Measurements from ENCODE around the gene NCKAP5. TPM values are rescaled to one million over a fixed set of nuclear protein-coding genes. Genes with fewer than 3 reads are reported as not detected.

Gene NCKAP5
- total RNA-seq, 1 donor from 2014 or later, result not detected

DNA sequence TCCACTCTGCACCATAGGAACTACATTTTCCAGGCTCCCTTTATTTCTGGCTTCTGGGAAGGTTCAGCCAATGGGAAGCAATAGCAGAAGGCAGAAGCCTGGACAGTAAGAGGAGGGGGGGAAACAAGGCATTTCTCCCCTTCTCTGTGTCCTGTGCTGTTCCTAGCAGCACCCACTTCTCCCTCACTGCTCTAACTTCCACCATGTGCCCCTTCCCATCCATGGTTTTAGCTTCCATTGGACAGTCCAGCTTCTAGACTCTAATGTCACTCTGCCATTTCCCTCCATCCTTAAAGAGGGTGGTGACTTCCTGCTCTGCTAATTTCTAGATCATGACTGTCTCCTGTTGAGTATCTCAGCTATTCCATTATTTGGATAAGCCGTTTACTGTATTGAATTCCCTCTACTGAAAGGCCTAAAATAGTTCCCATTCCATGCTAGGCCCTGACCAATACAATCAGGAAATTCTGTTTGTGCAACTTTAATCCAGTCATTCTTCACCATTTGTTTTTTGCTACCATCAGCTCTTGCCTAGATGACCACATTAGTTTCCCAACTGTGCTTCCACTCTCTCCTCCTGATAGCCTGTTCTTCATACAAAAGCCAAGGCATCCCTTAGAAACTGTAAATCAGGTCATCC lies 877.5 kb downstream of the NCKAP5 start:
- intact Hi-C loops (cut with micrococcal nuclease), result no loop called here

DNA sequence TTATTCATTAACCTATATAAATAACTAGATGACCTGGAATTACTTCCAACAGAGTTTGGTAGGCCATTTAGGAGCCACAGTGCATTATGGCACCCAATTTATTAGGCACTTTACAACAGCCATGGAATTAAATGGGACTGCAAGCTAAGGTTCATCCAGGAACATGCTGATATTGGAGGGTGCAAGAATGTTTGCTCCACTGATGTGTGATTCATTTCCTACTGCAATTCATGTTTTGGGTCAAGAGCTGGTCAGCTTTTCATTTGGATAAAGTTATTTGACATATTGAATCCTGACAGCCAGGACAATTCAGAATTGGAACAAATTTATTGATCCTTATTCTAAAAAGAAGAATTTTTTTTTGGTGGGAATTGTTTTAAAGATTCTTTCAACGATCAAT lies 886.5 kb downstream of the NCKAP5 start:
- intact Hi-C loops (cut with micrococcal nuclease), result no loop called here

DNA sequence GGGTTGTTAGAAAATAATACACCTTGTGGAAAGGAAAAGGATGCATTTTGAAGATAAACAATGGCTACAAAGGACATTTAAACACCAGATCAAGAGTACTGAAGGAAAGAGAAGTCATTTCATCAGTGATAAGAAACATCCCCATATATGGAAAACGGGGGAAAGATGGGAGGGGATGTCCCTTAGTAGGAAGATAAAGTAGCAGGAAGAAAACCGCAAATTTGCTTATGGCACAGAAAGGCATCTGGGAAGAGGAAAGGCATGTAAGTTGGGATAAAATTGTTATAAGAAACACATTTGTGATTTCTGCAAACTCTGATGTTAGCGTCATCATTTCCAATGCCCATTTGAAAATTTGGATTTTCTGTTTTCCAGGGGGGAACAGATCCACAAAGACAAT lies 887.7 kb downstream of the NCKAP5 start:
- intact Hi-C loops (cut with micrococcal nuclease), result no loop called here

DNA sequence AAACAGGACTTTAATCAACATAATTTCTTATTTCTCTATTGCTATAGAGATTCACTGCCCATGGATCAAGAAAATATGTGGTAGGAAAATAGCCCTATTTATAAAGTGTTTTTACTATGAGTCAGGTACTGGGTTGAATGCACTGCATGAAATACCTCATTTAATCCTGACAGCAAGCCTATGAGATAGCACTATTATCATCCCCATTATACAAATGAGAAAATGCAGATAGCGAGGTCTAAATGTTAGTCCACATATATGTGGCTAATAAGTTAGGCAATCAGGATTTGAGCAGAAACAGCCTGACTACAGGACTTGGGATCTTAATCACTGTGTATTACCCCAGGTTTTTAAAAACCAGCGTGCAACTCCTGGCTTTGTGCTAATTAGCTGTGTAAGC lies 889.8 kb downstream of the NCKAP5 start:
- intact Hi-C loops (cut with micrococcal nuclease), result loop anchor here (10.0 kb wide), 1 partner anchor 496 kb away; no protein-coding TSS in a partner anchor

DNA sequence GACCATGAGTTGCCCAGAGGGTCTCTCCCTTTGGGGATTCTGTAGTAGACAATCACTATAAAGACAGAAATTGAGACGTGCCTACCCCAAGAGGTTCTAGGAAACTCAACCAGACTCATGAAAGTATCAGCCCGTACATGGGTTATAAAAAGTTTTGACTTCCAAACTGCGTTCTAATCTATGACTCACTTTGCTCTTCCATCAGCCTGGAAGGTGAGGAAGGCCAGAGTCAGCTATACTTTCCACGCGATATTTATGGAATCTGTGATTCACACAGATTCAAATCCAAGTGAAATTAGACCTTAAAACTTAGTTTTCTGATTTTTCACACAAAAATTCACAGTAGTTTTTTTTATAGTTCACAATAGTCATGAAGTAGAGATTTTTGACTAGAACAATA lies 890.6 kb downstream of the NCKAP5 start:
- intact Hi-C loops (cut with micrococcal nuclease), result loop anchor here (10.0 kb wide), 1 partner anchor 497 kb away; no protein-coding TSS in a partner anchor

DNA sequence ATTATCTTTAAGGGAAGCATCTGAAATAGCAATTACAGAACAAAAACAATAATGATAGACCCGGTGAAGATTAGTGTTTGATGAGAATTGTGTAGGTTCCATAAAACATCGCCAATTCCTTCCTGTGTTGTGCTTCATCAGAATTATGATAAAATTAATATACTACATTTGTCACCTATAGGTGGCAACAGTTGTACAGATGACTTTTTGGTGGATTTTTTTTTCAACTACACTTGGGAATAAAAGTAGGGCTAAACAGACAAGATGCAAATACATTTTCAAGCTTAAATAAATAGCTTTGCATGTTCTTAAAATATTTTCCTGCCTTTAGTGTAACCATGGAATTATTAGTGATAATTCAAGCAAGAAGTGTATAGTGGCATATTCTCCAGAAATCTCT lies 891.3 kb downstream of the NCKAP5 start:
- intact Hi-C loops (cut with micrococcal nuclease), result loop anchor here (10.0 kb wide), 1 partner anchor 498 kb away; no protein-coding TSS in a partner anchor

DNA sequence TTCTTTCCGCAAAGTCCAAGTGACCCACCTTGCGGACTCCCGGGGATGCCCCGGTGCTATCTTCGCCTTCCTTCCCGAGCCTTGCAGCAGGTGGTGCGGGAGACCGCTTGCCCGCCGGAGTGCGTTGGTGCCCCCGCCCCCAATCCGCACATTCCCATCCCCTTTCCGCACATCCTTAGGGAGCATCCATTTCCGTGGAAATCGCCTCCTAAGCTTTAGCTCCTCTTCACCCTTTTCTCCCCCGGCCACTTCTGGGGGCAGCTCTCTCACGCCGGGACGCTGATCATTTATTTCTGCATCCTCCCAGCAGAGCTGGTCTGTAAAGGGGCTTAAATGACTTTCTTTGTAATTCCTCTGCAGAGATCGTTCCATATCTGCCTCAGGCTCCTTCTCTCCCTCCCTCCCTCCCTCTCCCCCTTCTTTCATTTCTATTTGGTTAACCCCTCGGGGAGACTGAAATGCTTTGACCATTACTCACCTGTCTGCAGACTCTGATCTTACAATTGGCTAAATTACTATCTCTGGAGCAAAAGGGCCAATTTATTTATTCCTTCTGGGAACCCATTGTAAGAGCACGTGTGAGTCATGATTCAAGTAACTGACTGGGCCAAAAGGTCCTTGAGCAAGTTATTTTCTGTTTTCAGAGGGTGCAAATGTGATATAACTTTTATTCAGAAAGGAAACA lies 897.0 kb downstream of the NCKAP5 start:
- intact Hi-C loops (cut with micrococcal nuclease), result loop anchor here (10.0 kb wide), 1 partner anchor 504 kb away; no protein-coding TSS in a partner anchor

DNA sequence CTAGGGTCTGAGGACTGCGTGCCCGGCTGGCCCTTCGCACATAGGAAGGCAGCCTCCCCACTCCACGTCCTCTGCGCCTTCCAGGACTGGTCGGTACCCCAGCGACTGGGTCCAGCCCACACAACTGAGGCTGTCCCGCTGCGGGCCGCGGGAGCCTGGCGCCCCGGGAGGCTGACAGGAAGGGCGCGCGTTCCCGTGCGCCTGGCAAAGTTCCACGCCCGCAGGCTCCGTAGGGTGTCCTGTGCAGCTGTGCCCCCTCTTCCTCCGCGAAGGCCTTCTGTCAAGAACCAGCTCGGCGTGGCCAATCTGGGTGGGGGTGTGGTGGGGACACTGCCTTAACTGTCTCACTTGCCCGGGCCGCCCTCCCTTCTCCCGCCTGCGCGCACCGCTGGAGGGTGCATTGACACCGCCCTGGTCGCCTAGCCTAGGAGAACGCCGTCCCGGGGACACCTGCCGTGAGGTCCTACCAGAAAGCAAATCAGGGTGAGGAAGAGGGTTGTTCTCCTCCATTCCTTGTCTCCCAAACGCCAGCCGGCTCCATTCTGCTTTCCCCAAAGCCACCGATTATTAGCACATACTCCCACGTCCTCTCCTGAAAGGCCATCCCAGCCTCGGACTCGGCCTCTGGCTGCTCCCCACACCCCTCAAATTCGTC lies 897.6 kb downstream of the NCKAP5 start:
- intact Hi-C loops (cut with micrococcal nuclease), result loop anchor here (10.0 kb wide), 1 partner anchor 504 kb away; no protein-coding TSS in a partner anchor

DNA sequence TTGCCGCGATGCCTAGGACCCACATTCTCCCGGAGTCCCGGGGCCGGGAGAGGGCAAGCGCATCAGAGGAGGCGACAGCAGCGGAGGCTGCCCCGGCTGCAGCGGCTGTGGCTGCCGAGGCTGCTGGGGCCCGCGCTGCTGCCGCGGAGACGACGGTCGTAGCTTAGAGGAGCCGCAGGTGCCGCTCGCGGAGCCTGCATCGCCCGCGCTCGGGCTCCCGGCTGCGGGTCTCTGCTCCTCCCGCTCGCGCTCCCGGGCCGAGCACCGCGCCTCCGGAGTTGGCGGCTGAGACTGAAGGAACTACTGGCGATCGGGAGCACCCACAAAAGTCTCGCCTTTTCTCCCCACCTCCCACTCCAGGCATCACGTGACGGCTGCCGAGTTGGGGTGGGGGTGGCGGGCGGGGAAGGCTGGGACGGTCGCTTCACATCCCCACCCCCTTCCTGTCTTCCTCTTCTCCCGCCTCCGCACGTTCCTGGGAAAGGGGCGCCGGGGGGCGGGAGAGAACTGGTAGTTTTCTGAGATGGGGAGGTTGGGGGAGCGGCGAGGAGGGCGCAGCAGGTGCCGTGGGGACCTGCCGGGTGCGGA lies 898.3 kb downstream of the NCKAP5 start, which contains the start of gene LYPD1:
Gene LYPD1, minus strand, starts transcription at position 298 of the 588 bp plus-strand sequence. Its CDS starts 273 bp downstream, at position 25.
- intact Hi-C loops (cut with micrococcal nuclease), result loop anchor here (10.0 kb wide), 1 partner anchor 505 kb away; no protein-coding TSS in a partner anchor

DNA sequence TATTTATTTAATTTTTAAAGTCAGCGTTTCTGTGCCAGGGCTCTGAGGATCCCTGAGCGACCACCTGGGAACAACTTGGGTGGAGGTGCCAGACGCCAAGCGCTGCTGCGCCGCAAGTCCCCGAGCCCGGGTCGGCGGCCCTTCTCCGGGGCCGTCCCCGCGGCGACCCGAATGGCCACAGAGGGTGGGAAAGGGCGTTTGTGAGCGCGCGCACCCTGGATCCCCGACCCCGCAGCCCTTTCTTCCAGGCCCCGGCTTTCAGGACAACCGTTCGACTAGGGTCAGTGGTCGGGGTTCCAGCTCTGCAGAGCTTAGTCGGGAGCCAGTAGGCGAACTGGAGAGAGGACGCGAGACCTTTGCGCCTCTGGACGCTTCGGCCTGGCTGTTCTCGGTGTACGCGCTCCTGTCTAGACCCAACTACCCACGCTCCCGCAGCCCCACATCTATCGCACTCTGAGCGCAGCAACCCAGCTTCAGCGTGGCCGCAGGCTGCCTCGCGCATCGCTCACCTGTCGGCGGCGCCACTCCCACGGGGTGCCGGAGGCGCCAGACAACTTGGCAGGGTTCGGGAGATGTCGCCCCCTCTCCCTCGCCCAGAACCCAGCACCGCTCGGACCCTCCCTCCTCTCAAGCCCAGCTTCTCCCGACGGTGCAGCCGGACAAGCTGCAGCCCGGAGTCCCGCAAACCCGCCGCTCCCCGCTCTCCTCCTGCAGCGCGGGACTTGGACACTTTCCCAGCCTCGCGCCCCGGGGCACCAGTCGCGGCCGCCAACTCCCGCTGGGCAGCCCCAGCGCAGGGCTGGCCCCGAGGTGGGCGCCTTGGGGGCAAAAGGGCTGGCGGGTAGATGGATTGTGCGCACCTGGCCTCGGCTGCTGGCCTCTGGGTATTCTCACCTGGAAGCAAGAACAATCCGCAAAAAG lies 899.0 kb downstream of the NCKAP5 start:
- intact Hi-C loops (cut with micrococcal nuclease), result no loop called here

DNA sequence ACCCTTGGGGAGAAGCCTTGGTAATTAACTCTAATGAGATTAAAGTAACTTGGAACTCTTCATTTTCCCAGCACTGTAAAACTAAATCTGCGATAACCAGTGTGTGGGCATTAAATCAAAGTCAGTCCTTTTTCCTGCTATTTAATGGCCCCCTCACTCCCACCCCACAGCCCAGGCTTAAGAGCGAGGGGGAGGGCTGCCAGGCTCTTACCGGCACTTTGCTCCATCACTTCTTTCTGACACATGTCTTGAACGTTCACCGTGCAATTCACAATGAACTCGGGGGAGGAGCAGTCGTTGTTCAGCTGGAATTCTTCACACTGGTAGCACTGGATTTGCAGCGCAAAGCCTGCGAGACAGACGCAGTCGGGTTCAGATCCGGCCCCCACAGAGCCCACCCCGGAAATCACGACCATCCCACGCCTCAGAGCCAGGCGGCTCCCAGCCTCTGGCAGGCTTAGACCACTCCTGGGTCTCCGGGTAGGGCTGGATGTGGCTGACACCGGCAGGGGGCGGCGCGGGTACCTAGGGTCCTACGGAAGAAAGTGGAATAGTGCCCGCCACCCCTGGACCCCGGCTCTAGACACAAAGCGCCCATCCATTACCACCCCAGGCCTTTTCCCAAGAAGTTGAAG lies 900.0 kb downstream of the NCKAP5 start:
- intact Hi-C loops (cut with micrococcal nuclease), result no loop called here

DNA sequence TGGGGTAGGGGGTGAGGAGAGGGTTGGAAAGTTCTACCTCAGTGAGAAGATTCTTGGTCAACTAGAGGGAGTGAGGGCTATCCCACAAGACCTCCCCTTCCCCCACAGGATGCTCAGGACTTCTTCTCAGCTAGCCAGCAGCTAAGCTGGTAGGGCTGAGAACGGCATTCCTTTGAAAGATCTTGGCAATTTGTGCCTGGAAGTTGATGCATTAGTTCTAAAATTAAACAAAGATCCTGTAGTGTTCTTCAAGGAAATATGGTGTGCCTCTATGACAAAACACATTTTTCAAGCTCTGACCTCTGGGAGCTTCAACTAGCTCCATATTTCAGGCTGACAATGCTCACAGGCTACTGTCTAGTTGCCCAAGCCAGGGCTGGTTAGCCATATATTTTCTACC lies 900.6 kb downstream of the NCKAP5 start:
- intact Hi-C loops (cut with micrococcal nuclease), result no loop called here

DNA sequence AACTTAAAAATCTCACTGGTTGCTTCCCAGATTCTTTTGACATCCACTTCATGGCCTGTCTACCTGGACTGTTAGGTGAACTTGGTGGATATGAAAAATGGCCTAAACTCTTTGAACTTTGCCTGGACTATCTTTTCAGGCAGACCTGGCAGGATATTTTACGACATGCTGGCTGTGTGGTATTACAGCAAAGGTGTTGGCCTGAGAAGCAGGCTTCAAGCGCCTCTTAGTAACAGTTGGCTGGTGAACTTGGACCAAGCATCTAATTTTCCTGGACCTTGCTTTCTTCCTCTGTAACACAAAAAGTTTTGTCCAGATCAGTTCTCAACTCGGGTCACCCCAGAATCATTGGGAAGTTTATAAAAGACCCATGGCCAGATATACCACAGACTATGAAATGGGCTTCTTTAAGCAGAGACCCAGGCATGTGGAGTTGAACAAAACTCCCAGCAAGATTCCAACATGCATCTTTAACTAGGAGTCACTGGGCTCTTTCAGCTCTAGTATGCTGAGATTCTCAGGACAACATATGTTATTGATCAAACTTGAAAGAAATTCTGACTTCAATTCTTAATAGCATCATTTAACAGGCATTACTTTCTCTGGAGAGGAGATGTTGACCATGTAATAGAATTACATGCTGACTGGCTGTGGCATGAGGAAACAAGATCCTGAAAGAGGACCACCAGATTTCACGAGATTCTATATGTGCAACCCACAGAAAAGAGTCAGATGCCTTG lies 902.7 kb downstream of the NCKAP5 start:
- intact Hi-C loops (cut with micrococcal nuclease), result no loop called here

DNA sequence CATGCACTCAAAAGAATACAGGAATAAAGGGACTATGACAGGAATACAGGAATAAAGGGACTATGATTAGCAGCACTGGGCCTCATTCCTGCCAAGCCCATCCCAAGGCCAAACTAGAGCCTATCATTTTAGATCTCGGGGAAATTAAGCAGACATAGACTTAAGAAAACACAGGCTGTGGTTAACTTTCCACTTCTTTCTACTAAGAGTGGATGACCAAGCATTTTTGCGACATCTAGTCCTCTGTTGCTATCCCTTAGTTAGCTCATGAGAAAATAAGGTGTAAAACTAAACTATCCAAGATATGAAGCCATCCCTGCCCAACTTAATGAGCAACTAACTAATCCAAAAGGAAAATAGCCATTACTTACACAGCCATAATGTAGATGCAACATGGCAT lies 904.2 kb downstream of the NCKAP5 start:
- intact Hi-C loops (cut with micrococcal nuclease), result no loop called here

DNA sequence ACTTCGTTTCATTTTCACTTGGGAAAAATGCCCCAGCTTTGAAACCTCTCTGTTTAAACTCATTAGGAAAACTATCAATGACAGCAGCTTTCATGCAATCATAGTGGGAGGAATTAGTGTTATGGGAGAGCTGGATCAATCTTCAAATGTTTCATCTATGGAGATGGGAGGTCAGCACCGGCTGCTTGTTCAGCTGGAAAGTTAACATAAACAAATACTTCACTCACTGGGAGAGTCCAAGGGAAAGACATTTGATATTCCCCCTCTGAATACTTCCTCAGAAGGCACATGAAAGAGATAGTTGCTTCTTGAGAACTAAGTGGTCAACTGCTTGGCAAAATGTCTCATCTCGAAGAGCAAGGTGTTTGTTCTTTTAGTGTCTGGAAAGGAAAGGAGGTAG lies 905.5 kb downstream of the NCKAP5 start:
- intact Hi-C loops (cut with micrococcal nuclease), result no loop called here

DNA sequence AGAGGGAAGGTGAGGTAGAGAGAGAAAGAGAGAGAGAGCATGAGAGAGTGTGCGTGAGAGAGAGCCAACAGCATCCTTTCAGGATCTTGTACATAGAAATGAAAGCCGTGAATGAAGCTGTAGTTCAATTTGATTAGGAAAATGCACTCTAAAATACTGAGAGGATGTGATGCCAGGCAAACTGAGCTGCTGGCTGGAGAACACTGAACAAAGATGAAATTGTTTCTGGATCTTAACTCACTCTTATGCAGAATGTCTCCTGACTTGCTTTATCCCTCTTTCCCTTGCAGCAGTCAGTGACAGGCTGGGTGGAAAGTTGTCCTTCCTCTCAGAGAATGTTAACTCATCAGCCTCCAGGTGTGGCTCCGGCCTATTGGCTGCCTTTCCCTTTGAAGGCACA lies 908.9 kb downstream of the NCKAP5 start:
- intact Hi-C loops (cut with micrococcal nuclease), result no loop called here

DNA sequence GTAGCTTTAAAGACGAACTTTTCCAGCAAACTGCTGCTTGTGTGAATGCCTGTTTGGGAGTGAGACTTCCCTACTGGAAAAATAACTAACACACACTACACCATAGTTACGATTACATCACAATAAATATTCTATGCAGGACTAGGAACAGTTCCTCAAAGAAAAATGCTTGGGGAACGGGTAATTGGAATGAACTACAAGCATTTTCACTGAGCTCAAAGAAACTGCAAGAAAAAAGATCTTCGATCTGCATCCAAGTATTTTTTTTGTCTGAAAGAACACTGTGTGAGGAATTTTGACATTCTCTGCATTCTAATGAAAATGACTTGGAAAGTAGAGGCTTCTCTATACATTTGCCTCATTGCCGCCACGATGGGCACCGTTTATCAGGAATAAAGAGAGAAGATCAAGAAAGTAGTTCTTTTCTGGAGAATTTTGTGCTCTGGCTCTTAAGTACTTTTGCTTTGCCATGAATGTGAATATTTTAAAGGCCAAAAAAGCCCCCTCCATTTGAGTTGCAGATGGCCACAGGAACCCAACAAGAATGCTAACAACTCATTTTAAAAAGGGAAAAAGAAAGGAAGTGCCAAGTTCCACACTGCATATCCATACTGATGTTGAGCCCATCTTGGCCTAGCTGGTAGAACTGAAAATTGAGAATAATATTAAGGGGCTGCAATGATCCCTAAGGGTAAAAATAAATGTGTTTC lies 911.8 kb downstream of the NCKAP5 start:
- intact Hi-C loops (cut with micrococcal nuclease), result no loop called here

DNA sequence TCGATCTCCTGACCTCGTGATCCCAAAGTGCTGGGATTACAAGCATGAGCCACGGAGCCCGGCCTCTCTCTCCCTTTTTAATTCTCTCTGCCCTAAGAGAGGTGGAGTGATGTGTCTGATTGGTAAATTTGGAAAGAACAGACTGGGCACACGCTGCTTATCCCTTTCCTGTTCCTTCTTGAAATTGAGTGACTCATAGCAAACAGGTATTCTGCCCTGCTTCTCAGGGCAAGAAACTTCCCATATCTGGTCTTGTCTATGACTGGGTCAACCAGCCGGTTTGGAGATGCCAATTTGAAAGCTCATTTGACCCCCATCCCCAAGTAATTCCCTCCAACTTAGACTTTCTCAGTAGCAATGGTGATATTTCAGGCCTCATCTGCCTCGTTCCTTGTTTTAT lies 913.3 kb downstream of the NCKAP5 start:
- intact Hi-C loops (cut with micrococcal nuclease), result no loop called here

DNA sequence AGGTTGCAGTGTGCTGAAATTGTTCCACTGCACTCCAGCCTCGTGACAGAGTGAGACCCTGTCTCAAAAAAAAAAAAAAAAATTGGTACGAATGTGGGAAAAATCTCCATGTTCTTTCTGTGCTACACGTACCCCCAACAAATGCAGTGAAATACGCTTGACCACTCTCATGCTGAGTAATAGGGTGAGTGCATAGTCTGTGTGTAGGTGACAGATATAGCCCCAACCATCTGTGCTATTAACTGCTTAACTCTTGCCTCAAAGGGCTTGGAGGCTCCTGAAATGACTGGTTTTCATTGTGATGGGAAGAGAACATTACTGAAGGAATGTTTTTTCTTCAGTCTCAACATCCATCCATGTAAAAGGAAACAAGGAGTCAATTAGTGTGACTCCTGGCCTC lies 913.9 kb downstream of the NCKAP5 start:
- intact Hi-C loops (cut with micrococcal nuclease), result no loop called here

Data from T-helper 1 cell treated with Interleukin-12 subunit alpha and Interleukin-12 subunit beta and Interleukin-4 antibody, amounts not matched to agents 30 ng/mL and 1 ng/mL, for 36 hours (primary cell).